Liver (tissue), 9 donors: Measurements from ENCODE around the gene MYO6. TPM values are rescaled to one million over a fixed set of nuclear protein-coding genes. Genes with fewer than 3 reads are reported as not detected.

Experiments used
- DNase-seq: peaks from one replicate; pipeline ENCODE4 v3.0.0-alpha.2; 2017; ENCODE audit warnings: low spot score
- H3K27ac ChIP-seq, 2 donors: one replicate each; pipeline ENCODE4 v1.7.0; 2013; ENCODE audit warnings: inconsistent platforms in 2 of 2, low read length in 2 of 2, control low read depth in 1 of 2, low read depth in 1 of 2, mild to moderate bottlenecking in 1 of 2
- H3K27me3 ChIP-seq, 4 donors: one replicate each; pipeline versions ENCODE4 v1.6.1 to v1.7.0; 2013; ENCODE audit warnings: low read length in 3 of 4, inconsistent platforms in 1 of 4, mild to moderate bottlenecking in 1 of 4, moderate library complexity in 1 of 4; ENCODE audit not compliant: control insufficient read depth in 4 of 4, insufficient read depth in 4 of 4
- H3K36me3 ChIP-seq, 4 donors: one replicate each; pipeline versions ENCODE4 v1.6.1 to v1.7.0; 2013; ENCODE audit warnings: low read length in 3 of 4, mild to moderate bottlenecking in 3 of 4, low read depth in 1 of 4, moderate library complexity in 1 of 4; ENCODE audit not compliant: control insufficient read depth in 4 of 4, insufficient read depth in 3 of 4
- H3K4me1 ChIP-seq, 4 donors: one replicate each; pipeline versions ENCODE4 v1.6.1 to v1.7.0; 2013; ENCODE audit warnings: low read length in 3 of 4, mild to moderate bottlenecking in 3 of 4, moderate library complexity in 1 of 4; ENCODE audit not compliant: control insufficient read depth in 4 of 4, insufficient read depth in 4 of 4
- H3K4me3 ChIP-seq, 3 donors: one replicate each; pipeline versions ENCODE4 v1.6.1 to v1.7.0; 2013; ENCODE audit warnings: low read length in 3 of 3, control low read depth in 1 of 3, low read depth in 1 of 3, mild to moderate bottlenecking in 1 of 3
- H3K9ac ChIP-seq, 2 donors: one replicate each; pipeline ENCODE4 v1.7.0; 2013; ENCODE audit warnings: low read length in 2 of 2, mild to moderate bottlenecking in 2 of 2, moderate library complexity in 2 of 2, control low read depth in 1 of 2, low read depth in 1 of 2
- H3K9me3 ChIP-seq, 4 donors: one replicate each; pipeline versions ENCODE4 v1.6.1 to v1.7.0; 2013; ENCODE audit warnings: low read length in 3 of 4; ENCODE audit not compliant: control insufficient read depth in 4 of 4
- FOXA2 ChIP-seq: IDR thresholded peaks from 2 replicates; pipeline ENCODE4 v1.6.1; 2016; ENCODE audit warnings: antibody characterized with exemption
- HNF4G ChIP-seq: IDR thresholded peaks from 2 replicates; pipeline ENCODE4 v1.6.1; 2016; ENCODE audit warnings: antibody characterized with exemption
- JUND ChIP-seq, 2 donors: IDR thresholded peaks; 2 replicates each; pipeline ENCODE4 v1.6.1; 2016; ENCODE audit warnings: antibody characterized with exemption in 2 of 2
- NR2F2 ChIP-seq: IDR thresholded peaks from 2 replicates; pipeline ENCODE4 v1.6.1; 2016; ENCODE audit warnings: antibody characterized with exemption
- RAD21 ChIP-seq, 2 donors: IDR thresholded peaks; 2 replicates each; pipeline ENCODE4 v1.6.1; 2016; ENCODE audit warnings: antibody characterized with exemption in 2 of 2, mild to moderate bottlenecking in 2 of 2
- REST ChIP-seq: IDR thresholded peaks from 2 replicates; pipeline ENCODE4 v1.6.1; 2016; ENCODE audit warnings: antibody characterized with exemption, mild to moderate bottlenecking
- RXRA ChIP-seq, 2 donors: IDR thresholded peaks; 2 replicates each; pipeline ENCODE4 v1.6.1; 2017 to 2018; ENCODE audit warnings: antibody characterized with exemption in 2 of 2, mild to moderate bottlenecking in 1 of 2
- ZBTB33 ChIP-seq: IDR thresholded peaks from 2 replicates; pipeline ENCODE4 v1.6.1; 2016; ENCODE audit warnings: antibody characterized with exemption
- whole genome bisulfite sequencing: extraction: QIAGEN DNeasy Blood & Tissue Kit; methylation state at CpG from one replicate; pipeline ENCODE4 v1.1.7; 2013; 5-methylcytosine and 5-hydroxymethylcytosine counted together
- polyA plus RNA-seq, 2 donors: library from polyadenylated mRNA; stranded (reverse) in 1 of 2; unstranded in 1 of 2; fragments of 200-250 nt in 1 of 2; fragments of >200 nt in 1 of 2; fragmentation: Nextera tagmentation in 1 of 2; extraction: Ambion mirVana in 1 of 2; gene quantifications; one replicate each; pipeline versions ENCODE4 v1.2.1 to v1.2.3, GENCODE V29; 2013 to 2015
- total RNA-seq, 2 donors: library from RNA; depleted of rRNA; stranded (reverse); fragments of >200 nt; gene quantifications; one replicate each; pipeline ENCODE4 v1.2.3, GENCODE V29; 2014
- TF ChIP-seq, protein P1 (sequence below): IDR thresholded peaks from 2 replicates; pipeline ENCODE4 v1.6.1; 2016; ENCODE audit warnings: antibody characterized with exemption
- donor health status: healthy.
- donor health status: healthy.
- donor health status: healthy.
- donor health status: healthy.
- donor health status: healthy.

MYO6 gene
- total and polyA plus RNA-seq, 4 donors, result 6.5 to 18.3 (median 12.7) TPM

DNA sequence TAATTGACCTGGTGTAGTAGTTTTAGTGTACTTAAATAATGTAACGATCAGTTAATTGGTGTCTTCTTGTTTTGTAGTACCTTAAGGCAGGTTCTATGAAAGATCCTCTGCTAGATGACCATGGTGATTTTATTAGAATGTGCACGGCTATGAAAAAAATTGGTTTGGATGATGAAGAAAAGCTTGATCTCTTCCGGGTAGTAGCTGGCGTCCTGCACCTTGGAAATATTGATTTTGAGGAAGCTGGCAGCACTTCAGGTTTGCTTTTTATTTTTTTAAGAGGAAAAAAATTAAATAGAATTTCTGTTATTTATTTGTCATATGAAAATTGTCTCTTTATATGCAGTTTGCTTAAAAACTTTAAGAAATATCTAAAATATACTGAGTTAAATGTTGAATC lies 99.2 kb downstream of the MYO6 start:
- DNase-seq, result no peak
- H3K36me3 ChIP-seq, result peaks cover 0 to 3% (median 0%) of the 10 kb centered on the region in 4 donors
- H3K9me3 ChIP-seq, result no peaks in the 10 kb centered on the region
- no peaks in the 10 kb centered on the region for H3K4me1 ChIP-seq
- H3K9ac ChIP-seq, result no peak overlapping the region
- H3K27ac ChIP-seq, result no peak overlapping the region
- no peak for TF ChIP-seq RAD21 (IDR thresholded peaks at IDR 0.05)
- TF ChIP-seq JUND (IDR thresholded peaks at IDR 0.05), result no peak
- TF ChIP-seq, protein P1, sequence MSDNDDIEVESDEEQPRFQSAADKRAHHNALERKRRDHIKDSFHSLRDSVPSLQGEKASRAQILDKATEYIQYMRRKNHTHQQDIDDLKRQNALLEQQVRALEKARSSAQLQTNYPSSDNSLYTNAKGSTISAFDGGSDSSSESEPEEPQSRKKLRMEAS, result no peak
- no peak for TF ChIP-seq RXRA (IDR thresholded peaks at IDR 0.05)
- TF ChIP-seq NR2F2, result no peak
- no peak for TF ChIP-seq HNF4G
- WGBS, result 87% methylated on average over 4 of the region's 4 CpGs
- no peaks in the 10 kb centered on the region for H3K27me3 ChIP-seq
- H3K4me3 ChIP-seq, result no peak overlapping the region

- Histone ChIP-seq H3K4me3 (no peak overlapping the region), H3K27me3 (no peaks in the 10 kb centered on the region), H3K27ac (no peak overlapping the region), H3K9me3 (no peaks in the 10 kb centered on the region), H3K36me3 (peaks cover 0 to 3% (median 0%) of the 10 kb centered on the region in 4 donors), H3K9ac (no peak overlapping the region), H3K4me1 (no peaks in the 10 kb centered on the region)
- TF ChIP-seq ZBTB33, result no peak
- TF ChIP-seq REST, result no peak
- no peak for TF ChIP-seq FOXA2
- TF ChIP-seq JUND (IDR thresholded peaks at IDR 0.05), result no peak
- no peak for DNase-seq
- 64% methylated on average over 9 of the region's 9 CpGs for WGBS
These were observed 100.4 kb downstream of the MYO6 start for GRCh38 chr6:75849329-75850025.

DNA sequence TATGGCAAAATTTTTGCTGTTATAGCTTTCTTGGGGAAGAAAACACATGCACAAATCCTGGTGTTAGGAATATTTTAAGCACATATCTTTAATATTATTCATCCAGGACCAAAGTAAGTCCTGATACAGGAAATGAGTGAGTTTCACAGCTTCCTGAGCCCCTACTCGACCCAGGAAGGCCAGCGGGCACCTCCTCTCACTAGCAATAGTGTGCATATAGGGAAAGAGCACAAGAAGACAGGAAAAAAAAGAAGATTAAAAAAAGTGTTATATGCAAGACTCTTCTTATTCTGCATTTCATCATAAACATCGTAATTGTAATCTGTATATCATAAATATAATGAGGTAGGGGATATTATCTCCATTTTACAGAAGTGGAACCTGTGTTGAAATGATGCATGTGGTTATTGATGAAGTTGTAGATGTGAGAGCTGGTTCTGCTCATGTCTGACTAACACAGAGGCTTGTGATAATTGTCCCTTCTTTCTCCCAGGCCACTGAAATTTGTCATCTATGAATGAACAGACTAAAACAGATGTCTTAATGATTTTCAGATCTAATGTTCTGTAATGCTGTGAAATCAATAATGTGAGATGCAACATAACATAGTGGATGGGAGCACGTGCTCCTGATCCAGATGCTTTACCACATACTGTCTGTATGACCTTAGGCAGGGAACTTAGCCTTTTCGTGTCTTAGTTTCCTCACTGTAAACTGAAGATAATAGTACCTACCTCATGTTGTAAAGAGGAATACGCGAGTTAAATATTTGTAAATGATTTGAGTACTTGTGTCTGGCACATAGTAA lies 101.2 kb downstream of the MYO6 start:
- H3K9ac ChIP-seq, result no peak overlapping the region
- no peak overlapping the region for H3K4me3 ChIP-seq
- H3K4me1 ChIP-seq, result no peaks in the 10 kb centered on the region
- WGBS, result 80% methylated on average over 7 of the region's 7 CpGs
- H3K36me3 ChIP-seq, result peaks cover 0 to 3% (median 0%) of the 10 kb centered on the region in 4 donors
- H3K9me3 ChIP-seq, result no peaks in the 10 kb centered on the region
- DNase-seq, result no peak
- no peaks in the 10 kb centered on the region for H3K27me3 ChIP-seq
- TF ChIP-seq RAD21 (IDR thresholded peaks at IDR 0.05), result no peak
- TF ChIP-seq RXRA (IDR thresholded peaks at IDR 0.05), result no peak
- TF ChIP-seq, protein P1, result no peak
- no peak overlapping the region for H3K27ac ChIP-seq
